Kidney epithelial cell (primary cell): Measurements from ENCODE around the gene SLC25A22. TPM values are rescaled to one million over a fixed set of nuclear protein-coding genes. Genes with fewer than 3 reads are reported as not detected.

ENCODE experiments used
- DNase-seq: peaks from one replicate; pipeline ENCODE4 v3.0.0-alpha.2; 2010; ENCODE audit warnings: low read depth
- H3K27me3 ChIP-seq: 2 replicates; pipeline ENCODE4 v1.6.0; 2011; ENCODE audit warnings: low read length; ENCODE audit not compliant: control insufficient read depth, insufficient read depth
- H3K36me3 ChIP-seq: 2 replicates; pipeline ENCODE4 v1.5.1; 2011; ENCODE audit warnings: low read length; ENCODE audit not compliant: control insufficient read depth, insufficient read depth
- H3K4me3 ChIP-seq: 2 replicates; pipeline ENCODE4 v1.5.1; 2011; ENCODE audit warnings: low read depth, mild to moderate bottlenecking, control low read depth, low read length
- CTCF ChIP-seq: IDR thresholded peaks from 2 replicates; pipeline ENCODE4 v1.5.1; 2011; ENCODE audit warnings: mild to moderate bottlenecking, moderate library complexity, low read length, control low read depth, inconsistent platforms; ENCODE audit not compliant: insufficient read depth, poor library complexity, severe bottlenecking
- total RNA-seq: library from RNA; depleted of rRNA; stranded (reverse); fragments of >200 nt; gene quantifications from 2 replicates; pipeline ENCODE4 v1.2.3, GENCODE V29; 2015

The SLC25A22 gene
- total RNA-seq, 1 donor from 2014 or later: 17.1 TPM

- no peak for TF ChIP-seq CTCF
- DNase-seq: peak; percentile 76
- Histone ChIP-seq H3K27me3 (no peaks in the 10 kb centered on the region), H3K36me3 (peaks cover 8% of the 10 kb centered on the region), H3K4me3 (peak within 1 kb of the TSS; percentile 98)
Observed at GRCh38 chr11:809287-810039, 11.4 kb upstream of the SLC25A22 start, which contains the start of gene RPLP2. Gene RPLP2, plus strand, starts transcription at chr11:809967. Its CDS starts 268 bp downstream, at chr11:810235.

- TF ChIP-seq CTCF: no peak
- Histone ChIP-seq H3K4me3 (peak overlapping the region; percentile 98), H3K27me3 (no peaks in the 10 kb centered on the region), H3K36me3 (peaks cover 8% of the 10 kb centered on the region)
- no peak for DNase-seq
Observed at GRCh38 chr11:808427-809286, 10.6 kb upstream of the SLC25A22 start.

GRCh38 chr11:804599-804964, 6.5 kb upstream of the SLC25A22 start:
- H3K4me3 ChIP-seq: peak overlapping the region; percentile 43
- H3K36me3 ChIP-seq: no peaks in the 10 kb centered on the region
- no peak for DNase-seq
- H3K27me3 ChIP-seq: no peaks in the 10 kb centered on the region
- TF ChIP-seq CTCF: no peak

GRCh38 chr11:803770-804598, 5.9 kb upstream of the SLC25A22 start:
- Histone ChIP-seq H3K36me3 (no peaks in the 10 kb centered on the region), H3K27me3 (no peaks in the 10 kb centered on the region), H3K4me3 (peak overlapping the region; percentile 43)
- TF ChIP-seq CTCF: no peak
- DNase-seq: no peak

- Histone ChIP-seq H3K36me3 (no peaks in the 10 kb centered on the region), H3K27me3 (no peaks in the 10 kb centered on the region), H3K4me3 (no peak overlapping the region)
- no peak for DNase-seq
- TF ChIP-seq CTCF: no peak
Observed at GRCh38 chr11:803467-803742, 5.3 kb upstream of the SLC25A22 start.
